Activated T-cell treated with anti-CD3 and anti-CD28 coated beads for 1 hour (primary cell): ENCODE measurements around the gene C5orf15.
"Not testable (repeated sequence)": the region's sequence is repeated elsewhere in the genome, so short reads cannot be mapped to it uniquely, and the experiment has no call there.

Source experiments
- DNase-seq: peaks from one replicate; pipeline ENCODE4 v3.0.0-alpha.2; 2020; ENCODE audit warnings: low read depth

C5orf15 gene

DNA sequence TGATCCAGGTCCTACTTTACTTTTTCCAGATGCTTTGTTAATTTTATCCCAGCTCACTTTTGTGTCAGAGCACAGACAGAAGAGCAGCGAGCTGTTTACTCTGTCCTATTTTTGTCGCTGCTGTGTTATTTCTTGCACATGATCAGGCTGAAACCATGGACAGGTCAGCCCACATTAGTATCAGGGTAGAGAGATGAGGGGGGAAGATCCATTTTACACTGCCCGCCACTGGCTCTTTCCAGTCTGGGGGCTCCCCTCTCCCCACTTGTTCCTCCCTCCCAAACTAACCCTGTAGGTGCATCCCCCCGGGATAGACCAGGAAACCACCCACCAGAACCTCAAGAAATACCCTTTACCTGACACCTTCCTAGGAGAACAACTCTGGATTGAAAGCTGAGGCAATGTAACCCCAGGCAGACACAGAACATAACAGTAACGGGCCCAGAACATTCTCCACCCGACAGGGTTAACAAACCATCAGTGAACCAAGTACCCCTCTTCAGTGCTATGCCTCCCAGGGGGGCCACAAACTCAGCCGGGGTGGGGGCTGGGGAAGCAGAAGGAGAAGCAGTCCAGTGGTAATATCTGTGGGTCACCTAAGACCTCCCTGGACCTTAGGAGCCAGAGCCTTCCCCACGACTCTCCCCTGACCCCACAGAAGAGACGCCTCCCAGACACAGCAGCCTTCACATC lies 26.0 kb upstream of the C5orf15 start:
- no peak for DNase-seq

DNA sequence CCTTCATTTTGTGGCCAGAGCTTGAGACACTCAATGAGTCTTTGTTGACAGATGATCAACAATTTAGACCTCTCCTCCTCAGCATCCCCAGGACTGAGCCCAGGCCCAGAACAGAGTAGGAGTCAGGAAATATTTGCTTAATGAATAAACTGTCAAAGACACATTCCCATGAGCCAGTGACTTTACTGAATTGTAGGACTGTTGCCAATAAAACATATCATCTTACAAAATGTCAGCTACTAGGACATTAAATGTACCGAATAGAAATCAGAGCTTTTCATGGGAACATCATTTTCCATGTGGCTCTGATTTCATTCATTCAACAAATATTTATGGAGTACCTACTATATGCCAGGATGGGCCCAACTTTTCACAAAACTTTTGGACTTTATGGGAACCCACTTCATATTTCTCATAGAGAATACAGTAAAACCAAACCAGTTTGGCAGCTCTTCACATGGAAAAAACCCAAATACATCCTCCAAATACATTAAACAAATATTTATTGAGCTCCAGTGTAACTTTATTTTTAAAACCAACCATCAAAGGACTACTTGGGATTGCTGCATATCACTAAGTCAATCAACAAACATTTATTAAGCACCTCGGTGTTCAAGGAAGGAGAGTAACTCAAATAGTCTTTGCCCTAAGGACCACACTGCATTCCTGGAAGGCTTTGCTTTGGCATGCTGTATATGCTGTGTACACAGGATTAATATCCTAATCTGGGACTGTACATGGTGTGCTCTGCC lies 24.9 kb upstream of the C5orf15 start:
- no peak for DNase-seq

DNA sequence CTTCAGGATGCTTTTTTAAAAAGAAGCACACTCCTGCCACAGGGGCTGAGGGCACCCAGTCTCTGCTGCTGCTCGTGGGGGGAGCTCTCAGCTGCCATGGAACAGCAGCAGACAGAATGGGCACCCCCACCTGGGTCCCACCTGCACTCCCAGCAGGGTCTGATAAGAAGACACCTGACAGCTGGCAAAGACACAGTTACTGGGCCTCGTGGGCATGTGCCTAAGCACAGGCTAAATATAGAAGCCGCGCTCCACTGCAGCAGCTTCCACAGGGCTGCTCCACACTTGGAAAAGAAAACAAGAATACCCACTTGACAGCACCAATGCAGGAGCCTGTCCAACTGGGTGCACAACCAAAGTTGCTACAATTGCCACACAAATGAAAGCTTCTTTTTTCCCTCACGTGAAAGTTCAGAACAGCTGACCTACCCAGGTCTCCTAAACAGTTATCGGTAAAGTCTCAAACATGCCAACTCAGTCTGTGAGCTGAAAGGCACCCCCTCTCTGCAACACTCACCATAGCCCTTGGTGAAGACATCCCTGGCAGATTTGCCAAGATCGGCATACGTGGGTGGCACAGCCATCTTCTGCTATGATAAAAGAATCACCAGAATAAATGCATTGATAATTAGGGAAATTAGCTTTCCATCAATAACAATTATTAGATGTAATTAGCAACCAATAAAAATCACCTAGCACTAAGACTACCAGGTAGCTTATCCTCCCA lies 24.2 kb upstream of the C5orf15 start:
- DNase-seq = no peak

DNA sequence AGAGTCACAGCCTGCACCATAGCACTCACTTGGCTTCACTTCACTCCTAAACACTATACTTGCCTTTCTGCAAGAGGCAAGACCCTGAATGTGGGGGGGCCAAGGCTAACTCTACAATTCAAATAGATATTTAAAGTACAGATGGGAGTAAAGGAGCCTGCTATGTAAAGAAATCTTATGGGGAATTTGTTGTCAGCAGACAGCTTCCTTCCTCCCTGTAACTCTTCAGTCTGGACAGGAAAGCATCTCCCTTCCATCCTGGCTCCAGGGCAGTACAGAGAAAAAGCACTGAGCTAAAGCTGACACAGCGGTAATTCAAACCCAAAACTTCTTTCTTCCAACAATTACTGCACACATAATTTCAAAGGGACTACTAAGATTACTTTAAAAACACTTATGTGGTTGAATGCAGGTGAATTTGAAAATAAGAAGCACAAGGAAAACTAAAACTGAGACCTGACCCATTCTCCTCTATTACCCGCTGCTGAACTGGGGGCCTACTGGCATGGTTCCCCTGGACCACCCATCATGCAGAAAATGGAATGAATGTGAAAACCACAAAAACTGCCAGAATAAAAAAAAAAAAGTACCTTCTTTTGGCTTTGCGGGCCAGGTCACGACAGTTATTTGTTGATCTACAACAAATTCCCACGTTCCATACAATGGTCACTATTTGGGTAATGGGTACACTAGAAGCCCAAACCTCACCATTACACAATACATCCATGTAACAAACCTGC lies 22.9 kb upstream of the C5orf15 start:
- DNase-seq = no peak

DNA sequence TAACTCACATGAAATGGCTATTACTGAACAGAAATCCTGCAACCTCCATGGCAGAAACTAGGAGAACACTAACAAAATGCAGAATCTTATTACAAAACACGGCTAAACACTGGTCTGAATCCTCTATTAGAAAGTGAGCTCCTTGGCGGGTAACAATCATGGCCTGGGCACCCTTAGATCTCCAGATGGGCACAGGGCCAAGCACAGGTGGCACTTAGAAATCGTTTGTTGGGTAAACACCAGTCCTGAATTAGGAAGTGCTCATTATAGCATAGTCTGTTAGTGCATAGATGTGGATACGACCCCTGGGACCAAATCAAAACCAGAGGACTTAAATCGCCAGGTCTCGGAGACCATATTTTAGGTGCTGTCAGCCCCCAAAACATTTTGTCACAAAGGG lies 22.0 kb upstream of the C5orf15 start:
- DNase-seq = no peak

DNA sequence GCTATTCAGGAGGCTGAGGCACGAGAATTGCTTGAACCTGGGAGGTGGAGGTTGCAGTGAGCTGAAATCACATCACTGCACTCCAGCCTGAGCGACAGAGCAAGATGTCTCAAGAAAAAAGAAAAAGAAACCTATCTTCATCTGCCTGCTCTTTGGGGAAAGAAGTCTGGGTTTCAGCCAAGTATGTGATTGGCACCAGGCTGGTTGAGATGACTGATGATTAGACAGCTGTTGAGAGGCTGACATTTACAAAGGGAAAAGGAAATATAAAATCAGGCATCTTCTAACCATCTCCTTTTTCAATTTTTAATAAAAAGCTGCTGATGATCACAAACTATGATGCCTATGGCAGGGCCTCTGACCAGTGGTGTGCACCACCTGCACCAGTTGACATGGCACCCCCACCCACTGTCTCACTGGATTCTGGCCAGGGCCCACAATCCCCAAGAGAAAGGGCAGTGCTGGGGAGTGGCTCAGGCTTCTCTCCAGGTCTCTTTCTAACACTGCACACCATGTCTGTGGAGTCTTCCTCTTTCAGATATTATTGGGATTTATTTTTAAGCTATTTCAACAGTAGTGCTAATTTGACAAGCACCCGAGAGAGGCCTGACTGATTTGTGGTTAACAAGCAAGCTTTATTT lies 17.2 kb upstream of the C5orf15 start:
- DNase-seq = no peak

DNA sequence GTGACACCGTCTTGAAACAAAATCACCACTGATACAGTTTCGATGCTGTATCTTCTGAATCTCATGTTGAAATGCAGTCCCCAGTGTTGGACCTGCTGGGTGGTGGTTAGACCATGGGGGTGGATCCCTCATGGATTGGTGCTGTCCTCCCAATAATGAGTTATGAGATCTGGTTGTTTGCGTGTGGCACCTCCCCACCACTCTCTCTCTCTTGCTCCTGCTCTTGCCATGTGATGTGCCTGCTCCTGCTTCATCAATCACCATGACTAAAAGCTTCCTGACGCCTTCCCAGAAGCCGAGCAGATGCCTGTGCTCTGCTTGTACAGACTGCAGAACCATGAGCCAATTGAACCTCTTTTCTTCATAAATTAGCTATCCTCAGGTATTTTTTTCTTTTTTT lies 15.2 kb upstream of the C5orf15 start:
- DNase-seq = no peak

DNA sequence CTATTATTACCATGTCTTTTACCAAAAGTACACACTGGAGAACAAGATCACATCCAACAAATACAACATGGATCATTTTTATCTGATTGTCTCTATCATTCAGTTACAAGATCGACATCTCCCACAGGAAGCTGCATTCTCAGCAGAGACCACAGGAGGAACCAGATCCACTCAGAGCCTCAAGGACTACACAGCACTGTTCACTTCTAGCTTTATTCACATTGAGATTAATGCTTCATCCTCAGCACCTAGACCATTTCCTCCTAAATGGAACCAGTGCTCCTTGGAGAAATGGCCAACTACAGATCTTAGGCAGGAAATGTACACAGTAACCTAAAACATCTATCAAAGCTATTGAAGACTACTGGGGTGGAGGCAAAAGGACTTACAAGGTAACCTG lies 13.3 kb upstream of the C5orf15 start:
- DNase-seq = no peak

DNA sequence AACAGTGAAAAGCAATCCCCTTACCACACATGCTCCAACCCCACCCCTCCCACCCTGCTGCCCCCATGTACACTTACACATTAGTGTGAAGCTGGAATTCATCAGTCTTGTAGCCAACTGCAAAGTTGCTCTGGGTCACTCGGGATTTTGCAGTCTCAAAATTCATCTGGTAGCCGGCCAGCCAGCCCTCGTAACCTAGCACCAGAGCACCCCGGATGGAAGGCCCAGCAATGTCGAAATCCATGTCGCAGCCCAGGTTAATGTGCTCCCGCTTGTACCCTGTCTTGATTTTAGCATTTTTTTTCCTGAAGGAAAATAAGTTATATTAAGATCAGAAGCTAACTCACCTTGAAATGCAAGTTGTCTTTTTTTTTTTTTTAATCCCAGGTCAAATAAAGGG lies 12.2 kb upstream of the C5orf15 start:
- DNase-seq = no peak

DNA sequence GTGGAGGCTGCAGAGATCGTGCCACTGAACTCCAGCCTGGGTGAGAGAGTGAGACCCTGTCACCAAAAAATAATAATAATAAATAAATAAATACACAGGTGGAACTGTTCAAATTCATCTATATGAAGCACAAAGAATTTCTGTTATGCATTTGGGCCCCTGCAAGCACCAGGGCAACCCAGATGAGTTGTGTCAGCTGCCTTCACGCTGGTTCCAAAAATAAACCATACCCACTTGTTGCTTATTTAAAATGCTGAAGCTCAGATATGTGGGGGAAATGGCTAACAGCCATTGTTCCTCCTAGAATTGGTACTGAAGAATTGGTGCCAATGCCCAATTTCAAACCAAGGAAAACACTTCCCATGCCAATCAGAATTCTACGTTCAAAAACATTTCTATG lies 10.5 kb upstream of the C5orf15 start:
- DNase-seq = no peak

DNA sequence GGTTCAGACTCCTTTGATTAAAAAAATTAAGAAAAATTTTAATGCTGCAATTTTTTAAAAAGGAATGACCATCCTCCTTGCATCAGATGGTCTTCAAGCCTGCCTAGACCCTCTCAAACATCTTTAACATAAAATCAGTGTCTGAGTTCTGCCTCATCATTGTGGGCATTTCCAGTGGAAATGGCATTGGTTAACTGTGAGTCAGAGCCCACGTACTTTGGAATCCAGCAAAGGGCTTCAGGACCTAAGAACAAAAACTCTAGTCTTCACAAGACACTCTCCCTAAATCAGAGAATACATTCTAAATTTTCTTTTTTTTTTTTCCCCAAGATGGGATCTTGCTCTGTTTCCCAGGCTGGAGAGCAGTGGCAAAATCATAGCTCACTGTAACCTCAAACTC lies 9.4 kb upstream of the C5orf15 start:
- DNase-seq = no peak

DNA sequence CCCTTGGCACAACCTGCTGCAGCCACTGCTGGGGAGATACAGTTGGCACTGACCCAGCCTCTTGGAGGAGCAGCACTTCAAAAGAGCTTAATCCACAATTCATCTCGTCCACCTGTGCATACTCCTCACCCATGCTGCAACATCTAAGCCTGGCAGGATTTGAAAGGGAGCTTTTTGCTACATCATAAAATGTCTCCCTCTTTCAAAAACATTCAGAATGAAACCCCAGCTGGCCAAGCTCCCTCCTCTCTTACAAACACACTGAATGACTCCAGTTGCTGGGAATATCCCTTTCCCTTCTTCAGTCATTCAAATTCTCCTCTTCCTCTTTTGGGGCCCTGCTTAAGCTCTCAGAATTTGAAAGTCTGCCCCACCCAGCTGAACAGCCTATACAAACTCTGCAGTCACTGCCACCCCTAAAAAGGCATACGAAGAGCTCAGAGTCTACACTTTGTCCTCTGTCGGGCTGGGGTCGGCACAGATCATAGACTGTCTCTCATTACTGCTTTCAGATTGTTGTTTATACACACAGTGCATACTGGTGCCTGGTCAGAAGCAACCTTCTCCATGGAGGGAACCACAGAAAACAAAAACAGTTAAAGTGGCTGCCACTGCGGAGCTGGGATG lies 8.8 kb upstream of the C5orf15 start:
- no peak for DNase-seq

DNA sequence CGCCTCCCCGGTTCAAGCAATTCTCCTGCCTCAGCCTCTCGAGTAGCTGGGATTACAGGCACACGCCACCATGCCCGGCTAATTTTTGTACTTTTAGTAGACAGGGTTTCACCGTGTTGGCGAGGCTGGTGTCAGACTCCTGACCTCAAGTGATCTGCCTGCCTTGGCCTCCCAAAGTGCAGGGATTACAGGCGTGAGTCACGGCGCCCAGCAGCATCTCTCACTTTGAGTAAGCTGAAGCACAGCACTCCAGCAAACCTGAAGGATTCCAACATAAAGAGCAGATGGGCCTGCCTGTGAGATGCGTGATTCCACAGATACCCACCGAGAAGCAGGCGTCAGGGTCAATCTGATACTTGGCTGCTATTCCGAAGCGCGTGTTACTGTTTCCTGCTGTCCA lies 7.1 kb upstream of the C5orf15 start:
- DNase-seq = not testable (repeated sequence)

DNA sequence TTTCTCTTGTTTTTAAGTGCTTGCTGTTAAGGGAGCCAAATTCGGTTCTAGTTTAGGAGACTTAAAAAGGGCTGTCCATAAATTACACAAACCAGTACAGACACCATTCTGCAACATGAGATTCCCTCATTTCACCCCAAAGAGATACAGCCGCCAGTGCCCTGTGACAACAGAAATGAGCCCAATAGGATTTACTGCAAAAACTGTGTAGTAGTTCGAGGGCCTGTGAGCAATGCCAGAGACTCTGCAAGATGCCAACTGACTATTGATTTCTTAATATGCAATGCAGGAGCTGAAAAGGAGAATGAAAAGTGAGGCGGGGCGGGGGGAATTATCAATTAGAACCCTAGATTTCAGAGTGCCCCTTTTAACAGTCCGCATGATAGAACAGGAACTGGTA lies 5.7 kb upstream of the C5orf15 start:
- DNase-seq = no peak

DNA sequence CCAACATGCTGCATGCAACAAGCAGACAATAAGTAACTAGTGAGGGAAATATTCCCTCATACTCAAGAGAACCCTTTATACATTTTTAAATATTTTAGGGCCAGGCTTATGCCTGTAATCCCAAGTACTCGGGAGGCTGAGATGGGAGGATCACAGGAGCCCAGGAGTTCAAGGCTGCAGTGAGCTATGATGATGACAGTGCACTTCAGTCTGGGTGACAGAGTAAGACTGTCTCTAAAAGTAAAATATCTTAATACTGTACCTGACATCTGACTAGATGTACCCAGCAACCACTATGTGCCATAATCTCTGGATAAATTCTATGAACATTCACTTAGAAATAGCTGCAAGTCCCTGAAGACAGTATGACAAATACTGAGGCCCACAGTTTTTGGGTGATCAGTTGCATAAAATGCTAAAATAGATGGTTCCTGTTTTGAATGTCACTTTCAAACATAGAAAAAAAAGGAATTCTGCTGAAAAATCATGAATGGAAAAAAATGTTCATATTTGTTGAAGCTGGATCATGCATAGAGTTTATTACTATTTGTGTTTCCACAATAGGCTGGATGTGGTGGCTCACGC lies 2.0 kb upstream of the C5orf15 start:
- no peak for DNase-seq

DNA sequence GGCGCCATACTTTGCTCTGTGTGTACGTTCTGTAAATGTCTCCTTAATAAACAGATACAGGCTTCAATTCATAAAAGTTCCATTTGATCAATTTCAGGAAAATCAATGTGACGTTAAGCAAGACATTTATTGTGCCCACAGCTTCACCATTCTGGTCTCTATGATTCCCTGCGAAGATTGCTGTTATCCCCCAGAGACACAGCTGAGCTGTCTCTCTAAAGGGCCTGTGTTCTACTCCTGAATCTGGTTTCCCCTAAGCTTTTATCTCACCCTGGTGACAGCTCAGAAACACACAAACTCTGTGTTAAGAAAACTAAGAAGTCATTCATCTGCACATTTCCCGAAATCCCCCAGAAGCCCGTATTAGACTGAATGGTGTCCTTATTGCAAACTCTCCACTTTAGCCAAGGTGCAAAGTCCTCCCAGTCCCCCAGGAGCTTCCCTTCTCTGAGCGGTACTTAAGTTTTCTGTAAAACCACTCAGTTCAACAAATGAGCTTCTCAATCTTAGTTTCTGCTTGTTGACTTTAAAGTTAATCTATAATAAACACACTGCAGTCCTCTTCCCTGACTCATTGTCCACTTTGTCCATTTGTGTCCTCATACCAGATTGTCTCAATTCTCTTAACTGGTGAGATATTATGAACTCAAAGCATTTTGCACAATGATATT lies 1.4 kb upstream of the C5orf15 start:
- no peak for DNase-seq

DNA sequence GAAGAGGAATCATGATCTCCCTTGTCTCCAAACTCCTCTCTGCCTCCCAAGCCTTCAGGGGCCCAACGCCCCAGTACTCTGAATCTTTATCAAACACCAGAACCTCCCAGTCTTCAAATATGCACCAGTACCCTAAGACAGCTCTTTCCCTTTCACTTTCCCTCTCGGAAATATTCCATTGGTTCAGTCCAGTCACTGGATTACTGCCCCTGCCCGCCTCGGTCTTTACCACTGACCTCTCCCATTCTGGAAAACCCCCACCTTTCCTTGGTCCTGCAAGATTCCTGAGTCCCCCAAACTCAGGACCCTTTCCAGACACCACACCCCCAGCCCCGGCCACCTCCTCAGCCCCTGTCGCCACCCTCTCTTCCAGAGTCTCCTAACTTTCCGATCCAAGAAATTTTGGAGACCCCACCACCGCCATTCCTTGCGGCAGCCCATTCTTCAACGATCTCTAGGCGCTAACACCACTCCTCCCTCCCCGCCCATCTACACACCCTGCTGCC lies 674 bp downstream of the C5orf15 start:
- DNase-seq = no peak

DNA sequence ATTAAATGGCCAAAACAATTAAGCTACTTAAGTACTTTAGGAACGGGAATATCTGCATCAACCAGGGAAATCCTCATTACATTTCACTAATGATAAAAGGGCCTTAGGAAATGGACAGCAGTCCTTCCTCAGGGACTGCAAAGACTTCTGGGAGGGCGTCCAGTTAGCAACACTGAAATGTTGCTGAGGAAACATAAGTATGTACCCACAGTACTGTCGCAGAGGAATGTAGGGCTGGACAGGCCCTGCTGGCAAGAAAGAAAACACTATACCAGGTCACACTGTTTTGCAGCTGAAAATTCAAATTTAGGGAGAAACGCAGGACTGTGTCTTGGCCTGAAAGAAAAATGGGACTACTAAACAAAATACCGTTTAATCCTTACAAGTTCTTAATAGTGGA lies 1.3 kb downstream of the C5orf15 start:
- no peak for DNase-seq

DNA sequence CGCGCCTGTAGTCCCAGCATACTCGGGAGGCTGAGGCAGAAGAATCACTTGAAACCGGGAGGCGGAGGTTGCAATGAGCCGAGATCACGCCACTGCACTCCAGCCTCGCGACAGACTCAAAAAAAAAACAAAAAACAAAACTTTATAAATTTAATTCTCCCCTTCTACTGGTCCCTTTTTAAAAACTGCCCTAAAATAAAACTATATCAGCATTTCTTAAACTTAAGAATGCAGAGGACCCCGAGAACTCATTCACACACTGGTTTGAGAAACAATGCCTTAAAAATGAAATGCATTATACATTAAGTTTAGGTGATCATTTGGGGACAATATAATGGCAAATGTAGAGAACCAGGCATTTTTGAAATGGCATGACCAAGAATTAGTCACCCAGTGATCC lies 2.3 kb downstream of the C5orf15 start:
- DNase-seq = no peak

DNA sequence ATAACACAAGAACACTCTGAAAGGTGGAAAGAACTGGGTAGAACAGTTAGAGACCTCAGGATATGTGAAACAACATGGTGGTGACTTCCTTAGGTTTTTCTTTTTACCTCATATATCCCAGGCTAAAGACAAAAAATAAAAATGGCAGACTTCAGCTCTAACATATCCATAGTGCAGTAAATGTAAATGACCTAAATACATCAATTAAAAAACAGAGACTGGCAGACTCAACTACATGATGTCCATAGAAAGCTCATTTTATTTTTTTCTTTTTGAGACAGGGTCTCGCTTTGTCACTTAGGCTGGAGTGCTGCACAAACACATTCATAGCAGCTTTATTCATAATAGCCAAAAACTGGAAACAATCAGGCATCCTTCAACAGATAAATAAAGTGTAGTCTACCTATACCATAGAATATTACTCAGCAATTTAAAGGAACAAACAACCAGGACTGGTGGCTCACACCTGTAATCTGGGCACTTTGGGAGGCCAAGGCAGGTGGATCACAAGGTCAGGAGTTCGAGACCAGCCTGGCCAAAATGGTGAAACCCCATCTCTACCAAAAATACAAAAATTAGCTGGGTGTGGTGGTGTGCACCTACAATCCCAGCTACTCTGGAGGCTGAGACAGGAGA lies 4.8 kb downstream of the C5orf15 start:
- DNase-seq = no peak
